Ishikawa (cell line): ENCODE measurements around the gene TMEM263.

Experiments
- CEBPB ChIP-seq: IDR thresholded peaks from 2 replicates; pipeline ENCODE4 v1.6.1; 2012
- CREB1 ChIP-seq: IDR thresholded peaks from 2 replicates; pipeline ENCODE4 v1.6.1; 2012; ENCODE audit warnings: low read depth
- EGR1 ChIP-seq: IDR thresholded peaks from 2 replicates; pipeline ENCODE4 v1.6.1; 2012
- EP300 ChIP-seq: IDR thresholded peaks from 2 replicates; pipeline ENCODE4 v1.6.1; 2012; ENCODE audit warnings: borderline replicate concordance
- FOXM1 ChIP-seq: IDR thresholded peaks from 2 replicates; pipeline ENCODE4 v1.6.1; 2012; ENCODE audit warnings: low read depth, borderline replicate concordance
- NFIC ChIP-seq: IDR thresholded peaks from 2 replicates; pipeline ENCODE4 v1.6.1; 2012
- RAD21 ChIP-seq: IDR thresholded peaks from 2 replicates; pipeline ENCODE4 v1.6.1; 2012; ENCODE audit warnings: low read depth
- TAF1 ChIP-seq: IDR thresholded peaks from 2 replicates; pipeline ENCODE4 v1.6.1; 2012; ENCODE audit warnings: low read depth, mild to moderate bottlenecking
- TCF12 ChIP-seq: IDR thresholded peaks from 2 replicates; pipeline ENCODE4 v1.6.1; 2012; ENCODE audit warnings: low read depth
- TEAD4 ChIP-seq: IDR thresholded peaks from 2 replicates; pipeline ENCODE4 v1.6.1; 2012
- YY1 ChIP-seq: IDR thresholded peaks from 2 replicates; pipeline ENCODE4 v1.6.1; 2012; ENCODE audit warnings: low read depth
- ZBTB7A ChIP-seq: IDR thresholded peaks from 2 replicates; pipeline ENCODE4 v1.6.1; 2012; ENCODE audit warnings: low read depth
- TF ChIP-seq, protein P1 (sequence below): IDR thresholded peaks from 2 replicates; pipeline ENCODE4 v1.6.1; 2012; ENCODE audit warnings: low read depth, mild to moderate bottlenecking
- TF ChIP-seq, protein P2 (sequence below): IDR thresholded peaks from 2 replicates; pipeline ENCODE4 v1.6.1; 2012
- TF ChIP-seq, protein P3 (sequence below): IDR thresholded peaks from 2 replicates; pipeline ENCODE4 v1.6.1; 2012

The TMEM263 gene

GRCh38 chr12:106999446-106999845 lies 43.7 kb downstream of the TMEM263 start:
- TF ChIP-seq, protein P1, sequence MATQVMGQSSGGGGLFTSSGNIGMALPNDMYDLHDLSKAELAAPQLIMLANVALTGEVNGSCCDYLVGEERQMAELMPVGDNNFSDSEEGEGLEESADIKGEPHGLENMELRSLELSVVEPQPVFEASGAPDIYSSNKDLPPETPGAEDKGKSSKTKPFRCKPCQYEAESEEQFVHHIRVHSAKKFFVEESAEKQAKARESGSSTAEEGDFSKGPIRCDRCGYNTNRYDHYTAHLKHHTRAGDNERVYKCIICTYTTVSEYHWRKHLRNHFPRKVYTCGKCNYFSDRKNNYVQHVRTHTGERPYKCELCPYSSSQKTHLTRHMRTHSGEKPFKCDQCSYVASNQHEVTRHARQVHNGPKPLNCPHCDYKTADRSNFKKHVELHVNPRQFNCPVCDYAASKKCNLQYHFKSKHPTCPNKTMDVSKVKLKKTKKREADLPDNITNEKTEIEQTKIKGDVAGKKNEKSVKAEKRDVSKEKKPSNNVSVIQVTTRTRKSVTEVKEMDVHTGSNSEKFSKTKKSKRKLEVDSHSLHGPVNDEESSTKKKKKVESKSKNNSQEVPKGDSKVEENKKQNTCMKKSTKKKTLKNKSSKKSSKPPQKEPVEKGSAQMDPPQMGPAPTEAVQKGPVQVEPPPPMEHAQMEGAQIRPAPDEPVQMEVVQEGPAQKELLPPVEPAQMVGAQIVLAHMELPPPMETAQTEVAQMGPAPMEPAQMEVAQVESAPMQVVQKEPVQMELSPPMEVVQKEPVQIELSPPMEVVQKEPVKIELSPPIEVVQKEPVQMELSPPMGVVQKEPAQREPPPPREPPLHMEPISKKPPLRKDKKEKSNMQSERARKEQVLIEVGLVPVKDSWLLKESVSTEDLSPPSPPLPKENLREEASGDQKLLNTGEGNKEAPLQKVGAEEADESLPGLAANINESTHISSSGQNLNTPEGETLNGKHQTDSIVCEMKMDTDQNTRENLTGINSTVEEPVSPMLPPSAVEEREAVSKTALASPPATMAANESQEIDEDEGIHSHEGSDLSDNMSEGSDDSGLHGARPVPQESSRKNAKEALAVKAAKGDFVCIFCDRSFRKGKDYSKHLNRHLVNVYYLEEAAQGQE, result no peak
- TF ChIP-seq FOXM1 (no peak), NFIC (no peak), CREB1 (no peak), EGR1 (no peak)

- no peak for TF ChIP-seq YY1
Observed at GRCh38 chr12:107007411-107007810, 51.7 kb downstream of the TMEM263 start.

DNA sequence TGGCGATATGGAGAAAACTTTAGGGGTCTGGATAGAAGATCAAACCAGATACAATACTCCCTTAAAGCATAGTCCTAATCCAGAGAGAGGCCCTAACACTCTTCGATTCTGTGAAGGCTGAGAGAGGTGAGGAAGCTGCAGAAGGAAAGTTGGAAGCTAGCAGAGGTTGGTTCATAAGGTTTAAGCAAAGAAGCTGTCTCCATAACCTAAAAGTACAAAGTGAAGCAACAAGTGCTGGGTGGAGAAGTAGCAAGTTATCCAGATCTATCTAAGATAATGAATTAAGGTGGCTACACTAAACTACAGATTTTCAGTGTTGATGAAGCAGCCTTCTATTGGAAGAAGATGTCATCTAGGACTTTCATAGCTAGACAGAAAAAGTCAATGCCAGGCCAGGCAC lies 55.8 kb downstream of the TMEM263 start:
- no peak for TF ChIP-seq TEAD4
- no peak for TF ChIP-seq EGR1
- TF ChIP-seq, protein P1, result no peak
- no peak for TF ChIP-seq CEBPB
- no peak for TF ChIP-seq YY1
- TF ChIP-seq ZBTB7A, result no peak

DNA sequence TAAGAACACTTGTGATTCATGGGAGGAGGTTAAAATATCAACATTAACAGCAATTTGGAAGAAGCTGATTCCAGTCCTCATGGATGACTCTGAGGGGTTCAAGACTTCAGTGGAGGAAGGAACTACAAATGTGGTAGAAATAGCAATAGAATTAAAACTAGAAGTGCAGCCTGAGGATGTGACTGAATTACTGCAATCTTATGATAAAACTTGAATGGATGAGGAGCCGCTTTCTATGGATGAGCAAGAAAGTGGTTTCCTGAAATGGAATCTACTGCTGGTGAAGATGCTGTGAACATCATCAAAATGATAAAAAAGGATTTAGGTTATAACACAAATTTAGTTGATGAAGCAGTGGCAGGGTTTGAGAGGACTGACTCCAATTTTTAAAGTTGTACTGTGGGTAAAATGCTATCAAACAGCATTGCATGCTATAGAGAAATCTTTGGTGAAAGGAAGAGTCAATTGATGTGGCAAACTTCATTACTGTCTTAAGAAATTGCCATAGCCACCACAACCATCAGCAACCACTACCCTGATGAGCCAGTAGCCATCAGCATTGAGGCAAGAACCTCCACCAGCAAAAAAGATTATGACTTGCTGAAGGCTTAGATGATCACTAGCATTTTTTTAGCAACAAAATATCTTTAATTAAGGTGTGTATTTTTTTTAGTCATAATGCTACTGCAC lies 57.2 kb downstream of the TMEM263 start:
- TF ChIP-seq TAF1, result no peak
- no peak for TF ChIP-seq CEBPB
- no peak for TF ChIP-seq FOXM1
- TF ChIP-seq, protein P2, sequence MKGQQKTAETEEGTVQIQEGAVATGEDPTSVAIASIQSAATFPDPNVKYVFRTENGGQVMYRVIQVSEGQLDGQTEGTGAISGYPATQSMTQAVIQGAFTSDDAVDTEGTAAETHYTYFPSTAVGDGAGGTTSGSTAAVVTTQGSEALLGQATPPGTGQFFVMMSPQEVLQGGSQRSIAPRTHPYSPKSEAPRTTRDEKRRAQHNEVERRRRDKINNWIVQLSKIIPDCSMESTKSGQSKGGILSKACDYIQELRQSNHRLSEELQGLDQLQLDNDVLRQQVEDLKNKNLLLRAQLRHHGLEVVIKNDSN, result no peak
- no peak for TF ChIP-seq CREB1
- TF ChIP-seq, protein P3, sequence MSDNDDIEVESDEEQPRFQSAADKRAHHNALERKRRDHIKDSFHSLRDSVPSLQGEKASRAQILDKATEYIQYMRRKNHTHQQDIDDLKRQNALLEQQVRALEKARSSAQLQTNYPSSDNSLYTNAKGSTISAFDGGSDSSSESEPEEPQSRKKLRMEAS, result no peak
- TF ChIP-seq TCF12, result no peak
- no peak for TF ChIP-seq EGR1
- TF ChIP-seq YY1, result no peak
- TF ChIP-seq TEAD4, result no peak
- no peak for TF ChIP-seq RAD21
- TF ChIP-seq EP300, result no peak
- no peak for TF ChIP-seq ZBTB7A
- TF ChIP-seq, protein P1, result no peak
- no peak for TF ChIP-seq NFIC

- TF ChIP-seq RAD21 (peak; percentile 17; the same call in 1 of the 2 replicates), YY1 (no peak)
- TF ChIP-seq, protein P2, result no peak
Observed at GRCh38 chr12:107014055-107014454, 58.3 kb downstream of the TMEM263 start.

DNA sequence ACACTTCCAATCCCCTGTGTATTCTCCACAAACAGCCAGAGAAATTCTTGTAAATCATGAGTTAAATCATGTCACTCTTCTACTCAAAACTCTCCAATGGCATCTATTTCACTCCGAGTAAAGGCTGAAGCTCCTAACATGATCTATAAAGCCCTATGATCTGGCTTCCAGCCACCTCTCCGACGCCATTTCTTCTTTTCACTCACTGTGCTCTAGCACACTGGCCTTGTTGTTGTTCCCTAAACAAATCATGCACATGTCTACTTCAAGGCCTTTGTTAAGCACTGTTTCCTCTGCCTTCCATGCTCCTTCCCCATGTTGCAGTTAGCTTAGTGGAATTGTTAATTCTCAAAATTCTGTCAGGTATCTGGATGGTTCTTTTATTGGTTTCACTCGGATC lies 61.3 kb downstream of the TMEM263 start:
- TF ChIP-seq, protein P1, result no peak
- no peak for TF ChIP-seq RAD21
- TF ChIP-seq NFIC, result no peak
- no peak for TF ChIP-seq TAF1
- TF ChIP-seq YY1, result no peak
- TF ChIP-seq EP300, result no peak
- TF ChIP-seq, protein P2, result no peak
- no peak for TF ChIP-seq EGR1
- no peak for TF ChIP-seq ZBTB7A
- TF ChIP-seq TCF12, result no peak
